Liver (tissue), 9 donors: Measurements from ENCODE around the gene SUMO2. TPM values are rescaled to one million over a fixed set of nuclear protein-coding genes. Genes with fewer than 3 reads are reported as not detected.
"Not testable (repeated sequence)": the region's sequence is repeated elsewhere in the genome, so short reads cannot be mapped to it uniquely, and the experiment has no call there.

Experiments used
- DNase-seq: peaks from one replicate; pipeline ENCODE4 v3.0.0-alpha.2; 2017; ENCODE audit warnings: low spot score
- H3K27ac ChIP-seq, 2 donors: one replicate each; pipeline ENCODE4 v1.7.0; 2013; ENCODE audit warnings: inconsistent platforms in 2 of 2, low read length in 2 of 2, control low read depth in 1 of 2, low read depth in 1 of 2, mild to moderate bottlenecking in 1 of 2
- H3K27me3 ChIP-seq, 4 donors: one replicate each; pipeline versions ENCODE4 v1.6.1 to v1.7.0; 2013; ENCODE audit warnings: low read length in 3 of 4, inconsistent platforms in 1 of 4, mild to moderate bottlenecking in 1 of 4, moderate library complexity in 1 of 4; ENCODE audit not compliant: control insufficient read depth in 4 of 4, insufficient read depth in 4 of 4
- H3K36me3 ChIP-seq, 4 donors: one replicate each; pipeline versions ENCODE4 v1.6.1 to v1.7.0; 2013; ENCODE audit warnings: low read length in 3 of 4, mild to moderate bottlenecking in 3 of 4, low read depth in 1 of 4, moderate library complexity in 1 of 4; ENCODE audit not compliant: control insufficient read depth in 4 of 4, insufficient read depth in 3 of 4
- H3K4me1 ChIP-seq, 4 donors: one replicate each; pipeline versions ENCODE4 v1.6.1 to v1.7.0; 2013; ENCODE audit warnings: low read length in 3 of 4, mild to moderate bottlenecking in 3 of 4, moderate library complexity in 1 of 4; ENCODE audit not compliant: control insufficient read depth in 4 of 4, insufficient read depth in 4 of 4
- H3K4me3 ChIP-seq, 3 donors: one replicate each; pipeline versions ENCODE4 v1.6.1 to v1.7.0; 2013; ENCODE audit warnings: low read length in 3 of 3, control low read depth in 1 of 3, low read depth in 1 of 3, mild to moderate bottlenecking in 1 of 3
- H3K9ac ChIP-seq, 2 donors: one replicate each; pipeline ENCODE4 v1.7.0; 2013; ENCODE audit warnings: low read length in 2 of 2, mild to moderate bottlenecking in 2 of 2, moderate library complexity in 2 of 2, control low read depth in 1 of 2, low read depth in 1 of 2
- H3K9me3 ChIP-seq, 4 donors: one replicate each; pipeline versions ENCODE4 v1.6.1 to v1.7.0; 2013; ENCODE audit warnings: low read length in 3 of 4; ENCODE audit not compliant: control insufficient read depth in 4 of 4
- FOXA1 ChIP-seq: IDR thresholded peaks from 2 replicates; pipeline ENCODE4 v1.6.1; 2016; ENCODE audit warnings: antibody characterized with exemption
- FOXA2 ChIP-seq: IDR thresholded peaks from 2 replicates; pipeline ENCODE4 v1.6.1; 2016; ENCODE audit warnings: antibody characterized with exemption
- GABPA ChIP-seq, 2 donors: IDR thresholded peaks in 1 of 2; conservative IDR thresholded peaks in 1 of 2; 2 replicates each; pipeline ENCODE4 v1.6.1; 2016; ENCODE audit warnings: antibody characterized with exemption in 2 of 2, mild to moderate bottlenecking in 1 of 2, moderate library complexity in 1 of 2
- HNF4A ChIP-seq, 2 donors: conservative IDR thresholded peaks; 2 replicates each; pipeline ENCODE4 v1.6.1; 2016; ENCODE audit warnings: antibody characterized with exemption in 2 of 2, mild to moderate bottlenecking in 2 of 2
- HNF4G ChIP-seq: IDR thresholded peaks from 2 replicates; pipeline ENCODE4 v1.6.1; 2016; ENCODE audit warnings: antibody characterized with exemption
- JUND ChIP-seq, 2 donors: IDR thresholded peaks; 2 replicates each; pipeline ENCODE4 v1.6.1; 2016; ENCODE audit warnings: antibody characterized with exemption in 2 of 2
- NR2F2 ChIP-seq: IDR thresholded peaks from 2 replicates; pipeline ENCODE4 v1.6.1; 2016; ENCODE audit warnings: antibody characterized with exemption
- RAD21 ChIP-seq, 2 donors: IDR thresholded peaks; 2 replicates each; pipeline ENCODE4 v1.6.1; 2016; ENCODE audit warnings: antibody characterized with exemption in 2 of 2, mild to moderate bottlenecking in 2 of 2
- RXRA ChIP-seq, 2 donors: IDR thresholded peaks; 2 replicates each; pipeline ENCODE4 v1.6.1; 2017 to 2018; ENCODE audit warnings: antibody characterized with exemption in 2 of 2, mild to moderate bottlenecking in 1 of 2
- SP1 ChIP-seq: IDR thresholded peaks from 2 replicates; pipeline ENCODE4 v1.6.1; 2018; ENCODE audit warnings: antibody characterized with exemption, mild to moderate bottlenecking
- TAF1 ChIP-seq: conservative IDR thresholded peaks from 2 replicates; pipeline ENCODE4 v1.6.1; 2016; ENCODE audit warnings: antibody characterized with exemption, mild to moderate bottlenecking
- WGBS: extraction: QIAGEN DNeasy Blood & Tissue Kit; methylation state at CpG from one replicate; pipeline ENCODE4 v1.1.7; 2013; 5-methylcytosine and 5-hydroxymethylcytosine counted together
- polyA plus RNA-seq, 2 donors: library from polyadenylated mRNA; stranded (reverse) in 1 of 2; unstranded in 1 of 2; fragments of 200-250 nt in 1 of 2; fragments of >200 nt in 1 of 2; fragmentation: Nextera tagmentation in 1 of 2; extraction: Ambion mirVana in 1 of 2; gene quantifications; one replicate each; pipeline versions ENCODE4 v1.2.1 to v1.2.3, GENCODE V29; 2013 to 2015
- total RNA-seq, 2 donors: library from RNA; depleted of rRNA; stranded (reverse); fragments of >200 nt; gene quantifications; one replicate each; pipeline ENCODE4 v1.2.3, GENCODE V29; 2014
- TF ChIP-seq, protein P1 (sequence below): fragments of 150-350 bp; IDR thresholded peaks from 2 replicates; pipeline ENCODE4 v1.5.1; 2017; ENCODE audit warnings: improper control_type of control experiment, low read depth, low read length; ENCODE audit not compliant: missing input control
- TF ChIP-seq, protein P2 (sequence below): IDR thresholded peaks from 2 replicates; pipeline ENCODE4 v1.6.1; 2016; ENCODE audit warnings: antibody characterized with exemption
- TF ChIP-seq, protein P3 (sequence below): IDR thresholded peaks from 2 replicates; pipeline ENCODE4 v1.6.1; 2016; ENCODE audit warnings: antibody characterized with exemption
- TF ChIP-seq, protein P4 (sequence below): IDR thresholded peaks from 2 replicates; pipeline ENCODE4 v1.6.1; 2016; ENCODE audit warnings: antibody characterized with exemption
- donor health status: healthy.
- donor health status: healthy.
- donor health status: healthy.
- donor health status: healthy.
- donor health status: healthy.

SUMO2 gene
- total and polyA plus RNA-seq, 4 donors, result 20.9 to 160 (median 50.5) TPM

DNA sequence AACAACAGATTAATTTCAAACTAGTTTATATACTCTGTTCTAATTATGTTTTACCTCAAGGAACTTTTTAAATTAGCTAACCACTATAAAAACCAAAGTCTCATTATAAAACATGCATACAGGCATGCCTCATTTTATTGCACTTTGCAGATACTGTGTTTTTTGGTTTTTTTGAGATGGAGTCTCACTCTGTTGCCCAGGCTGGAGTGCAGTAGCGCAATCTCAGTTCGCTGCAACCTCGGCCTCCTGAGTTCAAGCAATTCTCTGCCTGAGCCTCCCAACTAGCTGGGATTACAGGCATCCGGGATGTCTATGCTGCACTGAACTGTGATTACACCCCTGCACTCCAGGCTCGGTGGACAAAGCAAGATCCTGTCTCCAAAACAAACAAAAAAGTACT lies 19.7 kb downstream of the SUMO2 start (continued):
- TF ChIP-seq, protein P1, sequence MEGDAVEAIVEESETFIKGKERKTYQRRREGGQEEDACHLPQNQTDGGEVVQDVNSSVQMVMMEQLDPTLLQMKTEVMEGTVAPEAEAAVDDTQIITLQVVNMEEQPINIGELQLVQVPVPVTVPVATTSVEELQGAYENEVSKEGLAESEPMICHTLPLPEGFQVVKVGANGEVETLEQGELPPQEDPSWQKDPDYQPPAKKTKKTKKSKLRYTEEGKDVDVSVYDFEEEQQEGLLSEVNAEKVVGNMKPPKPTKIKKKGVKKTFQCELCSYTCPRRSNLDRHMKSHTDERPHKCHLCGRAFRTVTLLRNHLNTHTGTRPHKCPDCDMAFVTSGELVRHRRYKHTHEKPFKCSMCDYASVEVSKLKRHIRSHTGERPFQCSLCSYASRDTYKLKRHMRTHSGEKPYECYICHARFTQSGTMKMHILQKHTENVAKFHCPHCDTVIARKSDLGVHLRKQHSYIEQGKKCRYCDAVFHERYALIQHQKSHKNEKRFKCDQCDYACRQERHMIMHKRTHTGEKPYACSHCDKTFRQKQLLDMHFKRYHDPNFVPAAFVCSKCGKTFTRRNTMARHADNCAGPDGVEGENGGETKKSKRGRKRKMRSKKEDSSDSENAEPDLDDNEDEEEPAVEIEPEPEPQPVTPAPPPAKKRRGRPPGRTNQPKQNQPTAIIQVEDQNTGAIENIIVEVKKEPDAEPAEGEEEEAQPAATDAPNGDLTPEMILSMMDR, result no peak
- TF ChIP-seq, protein P2, sequence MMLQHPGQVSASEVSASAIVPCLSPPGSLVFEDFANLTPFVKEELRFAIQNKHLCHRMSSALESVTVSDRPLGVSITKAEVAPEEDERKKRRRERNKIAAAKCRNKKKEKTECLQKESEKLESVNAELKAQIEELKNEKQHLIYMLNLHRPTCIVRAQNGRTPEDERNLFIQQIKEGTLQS, result no peak
- TF ChIP-seq RAD21 (IDR thresholded peaks at IDR 0.05) (no peak), FOXA1 (no peak), GABPA (IDR thresholded peaks at IDR 0.05 in 1 of 2, conservative IDR thresholded peaks at IDR 0.05 in 1 of 2) (no peak), NR2F2 (no peak), JUND (IDR thresholded peaks at IDR 0.05) (no peak), TAF1 (no peak)

DNA sequence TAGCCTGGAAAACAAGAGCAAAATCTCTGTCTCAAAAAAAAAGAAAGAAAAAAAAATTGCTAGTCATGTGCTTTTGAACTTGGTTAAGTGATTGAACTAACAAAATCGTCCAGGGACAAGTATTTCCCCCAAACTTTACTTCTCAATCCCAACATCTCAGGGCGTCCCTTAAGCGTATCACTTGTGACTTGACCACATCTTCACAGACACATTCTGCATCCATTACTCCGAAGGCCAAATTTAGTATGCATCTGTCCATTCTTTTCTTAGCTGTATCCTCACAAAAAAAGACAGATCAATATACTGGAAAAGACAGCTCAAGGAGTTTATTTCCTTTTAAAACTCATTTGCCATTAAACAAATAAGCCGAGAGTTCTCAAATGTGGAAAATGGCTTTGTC lies 22.5 kb downstream of the SUMO2 start:
- Histone ChIP-seq H3K27me3 (no peaks in the 10 kb centered on the region), H3K36me3 (peaks cover 0 to 4% (median 2%) of the 10 kb centered on the region in 4 donors), H3K9ac (no peak overlapping the region), H3K9me3 (no peaks in the 10 kb centered on the region), H3K27ac (no peak overlapping the region), H3K4me1 (no peaks in the 10 kb centered on the region), H3K4me3 (no peak overlapping the region)
- no peak for DNase-seq
- 93% methylated on average over 5 of the region's 5 CpGs for WGBS
- TF ChIP-seq, protein P3, sequence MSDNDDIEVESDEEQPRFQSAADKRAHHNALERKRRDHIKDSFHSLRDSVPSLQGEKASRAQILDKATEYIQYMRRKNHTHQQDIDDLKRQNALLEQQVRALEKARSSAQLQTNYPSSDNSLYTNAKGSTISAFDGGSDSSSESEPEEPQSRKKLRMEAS, result no peak
- TF ChIP-seq RXRA (IDR thresholded peaks at IDR 0.05), result no peak
- TF ChIP-seq NR2F2, result no peak
- no peak for TF ChIP-seq HNF4A (conservative IDR thresholded peaks at IDR 0.05)
- no peak for TF ChIP-seq FOXA1
- TF ChIP-seq, protein P2, result no peak
- no peak for TF ChIP-seq FOXA2
- no peak for TF ChIP-seq TAF1

DNA sequence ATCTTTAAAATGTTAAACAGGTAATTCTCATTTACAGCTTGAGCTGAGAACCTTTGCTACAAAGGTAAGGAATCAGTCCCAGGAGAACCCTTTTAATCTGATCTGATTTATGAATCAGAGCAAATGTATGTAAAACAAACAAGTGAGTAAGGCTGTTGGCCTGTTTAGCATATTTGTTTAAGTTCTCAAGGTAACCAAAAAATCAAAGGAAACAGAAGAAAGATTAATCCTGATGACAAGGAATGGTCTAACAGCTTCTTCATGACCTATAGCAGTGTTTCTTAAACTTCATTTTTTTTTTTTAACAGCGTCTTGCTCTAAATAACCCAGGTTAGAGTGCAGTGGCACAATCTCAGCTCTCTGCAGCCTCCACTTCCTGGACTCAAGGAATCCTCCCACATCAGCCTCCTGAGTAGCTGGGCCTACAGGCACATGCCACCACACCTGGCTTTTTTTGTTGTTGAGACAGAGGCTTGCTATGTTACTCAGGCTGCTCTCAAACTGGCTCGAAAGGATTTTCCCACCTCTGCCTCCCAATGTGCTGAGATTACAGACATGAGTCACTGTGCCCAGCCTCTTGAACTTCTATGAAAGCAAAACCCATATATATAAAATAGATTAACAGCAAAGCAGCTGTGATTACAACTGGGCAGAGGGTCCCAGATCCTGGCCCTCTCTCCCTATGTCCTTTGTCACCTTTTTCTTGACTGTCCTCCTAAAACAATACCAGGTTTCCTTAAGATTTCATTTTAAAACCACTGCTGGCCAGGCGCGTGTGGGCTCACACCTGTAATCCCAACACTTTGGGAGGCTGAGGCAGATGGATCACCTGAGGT lies 23.3 kb downstream of the SUMO2 start:
- no peak for DNase-seq
- Histone ChIP-seq H3K27me3 (no peaks in the 10 kb centered on the region), H3K9ac (no peak overlapping the region), H3K4me3 (no peak overlapping the region), H3K27ac (no peak overlapping the region), H3K9me3 (no peaks in the 10 kb centered on the region), H3K36me3 (peaks cover 0 to 3% (median 0%) of the 10 kb centered on the region in 4 donors), H3K4me1 (peaks cover 0 to 4% (median 2%) of the 10 kb centered on the region in 4 donors)
- TF ChIP-seq NR2F2 (no peak), TAF1 (no peak), RXRA (IDR thresholded peaks at IDR 0.05) (no peak), JUND (IDR thresholded peaks at IDR 0.05) (no peak), FOXA1 (no peak), FOXA2 (no peak), HNF4G (no peak), SP1 (no peak), HNF4A (conservative IDR thresholded peaks at IDR 0.05) (no peak)
- TF ChIP-seq, protein P2, result no peak
- TF ChIP-seq, protein P3, result no peak
- TF ChIP-seq, protein P4, sequence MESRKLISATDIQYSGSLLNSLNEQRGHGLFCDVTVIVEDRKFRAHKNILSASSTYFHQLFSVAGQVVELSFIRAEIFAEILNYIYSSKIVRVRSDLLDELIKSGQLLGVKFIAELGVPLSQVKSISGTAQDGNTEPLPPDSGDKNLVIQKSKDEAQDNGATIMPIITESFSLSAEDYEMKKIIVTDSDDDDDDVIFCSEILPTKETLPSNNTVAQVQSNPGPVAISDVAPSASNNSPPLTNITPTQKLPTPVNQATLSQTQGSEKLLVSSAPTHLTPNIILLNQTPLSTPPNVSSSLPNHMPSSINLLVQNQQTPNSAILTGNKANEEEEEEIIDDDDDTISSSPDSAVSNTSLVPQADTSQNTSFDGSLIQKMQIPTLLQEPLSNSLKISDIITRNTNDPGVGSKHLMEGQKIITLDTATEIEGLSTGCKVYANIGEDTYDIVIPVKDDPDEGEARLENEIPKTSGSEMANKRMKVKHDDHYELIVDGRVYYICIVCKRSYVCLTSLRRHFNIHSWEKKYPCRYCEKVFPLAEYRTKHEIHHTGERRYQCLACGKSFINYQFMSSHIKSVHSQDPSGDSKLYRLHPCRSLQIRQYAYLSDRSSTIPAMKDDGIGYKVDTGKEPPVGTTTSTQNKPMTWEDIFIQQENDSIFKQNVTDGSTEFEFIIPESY, result no peak
- 92% methylated on average over 4 of the region's 4 CpGs for WGBS

DNA sequence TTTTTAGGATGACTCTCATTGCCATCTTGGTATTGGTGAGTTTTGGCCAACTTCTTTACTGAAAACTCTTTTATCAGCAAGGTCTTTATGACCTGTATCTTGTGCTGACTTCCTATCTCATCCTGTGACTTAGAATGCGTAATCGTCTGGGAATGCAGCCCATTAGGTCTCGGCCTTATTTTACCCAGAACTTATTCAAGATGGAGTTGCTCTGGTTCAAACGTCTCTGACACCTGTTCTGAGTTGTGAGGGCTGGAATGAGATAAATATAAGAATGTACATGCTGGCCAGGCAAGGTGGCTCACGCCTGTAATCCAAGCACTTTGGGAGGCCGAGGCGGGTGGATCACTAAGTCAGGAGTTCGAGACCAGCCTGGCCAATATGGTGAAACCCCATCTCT lies 24.3 kb downstream of the SUMO2 start:
- DNase-seq, H3K4me3 ChIP-seq, H3K27ac ChIP-seq, H3K36me3 ChIP-seq, H3K9ac ChIP-seq, H3K27me3 ChIP-seq, H3K4me1 ChIP-seq, H3K9me3 ChIP-seq: not testable (repeated sequence)
- 93% methylated on average over 8 of the region's 8 CpGs for WGBS
